ENCODE measurements around the gene CELF5. TPM values are rescaled to one million over a fixed set of nuclear protein-coding genes. Genes with fewer than 3 reads are reported as not detected.

CELF5 gene
- total RNA-seq, 3 donors from 2014 or later (not counting 1 experiment from before 2014, with no cell fraction given): 0.41 to 0.83 TPM; not detected in 1

DNA sequence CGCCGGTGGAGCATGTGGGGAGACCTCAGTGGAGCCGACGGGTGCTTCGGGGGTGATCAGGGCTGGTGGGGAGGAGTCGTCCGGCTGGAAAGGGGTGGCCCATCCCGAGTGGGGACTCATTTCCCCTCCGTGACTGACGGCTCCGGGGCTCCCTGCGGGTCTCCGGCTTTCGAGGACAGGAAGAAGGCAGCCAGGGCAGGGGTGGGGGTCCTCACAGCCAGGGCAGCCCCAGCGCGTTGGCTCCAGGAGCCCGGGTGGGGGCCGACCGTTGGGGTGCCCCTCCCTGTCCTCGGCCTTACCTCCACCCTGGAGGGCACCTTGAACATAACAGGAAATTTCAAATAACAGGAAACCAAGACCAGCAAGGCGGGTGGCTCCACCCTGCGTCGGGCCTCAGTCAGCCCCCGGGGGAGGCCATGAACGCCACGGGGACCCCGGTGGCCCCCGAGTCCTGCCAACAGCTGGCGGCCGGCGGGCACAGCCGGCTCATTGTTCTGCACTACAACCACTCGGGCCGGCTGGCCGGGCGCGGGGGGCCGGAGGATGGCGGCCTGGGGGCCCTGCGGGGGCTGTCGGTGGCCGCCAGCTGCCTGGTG is 46.0 kb upstream of the CELF5 start, which contains the start of gene S1PR4:
TSS of gene S1PR4 (plus strand) at position 393 of the 596 bp plus-strand sequence. CDS start at position 417, 24 bp downstream.
- peaks cover 27 to 46% of the 10 kb centered on the region in 2 donors for H3K4me1 Mint-ChIP-seq
- Histone ChIP-seq H3K27ac (ENCODE audit: low read length) (peak within 1 kb of the TSS; percentile 88), H3K9me3 (ENCODE audit: control insufficient read depth, insufficient read depth, low read length) (no peaks in the 10 kb centered on the region), H3K27me3 (ENCODE audit: control insufficient read depth, insufficient read depth, low read length) (no peaks in the 10 kb centered on the region), H3K4me1 (ENCODE audit: control insufficient read depth, insufficient read depth, low read length) (peaks cover 57% of the 10 kb centered on the region), H3K4me3 (ENCODE audit: low read length) (peak within 1 kb of the TSS; percentile 76), H3K36me3 (ENCODE audit: control insufficient read depth, insufficient read depth, low read length) (peaks cover 12% of the 10 kb centered on the region)
- WGBS (ENCODE audit: insufficient coverage): under 1% methylated on average over 42 of the region's 42 CpGs
- H3K4me3 Mint-ChIP-seq: peak within 1 kb of the TSS; percentile 95
- DNase-seq: peak; percentile 52 to 83
- H3K27me3 Mint-ChIP-seq (ENCODE audit: low read depth in 2 of 2): no peaks in the 10 kb centered on the region
- TF ChIP-seq, protein P1, sequence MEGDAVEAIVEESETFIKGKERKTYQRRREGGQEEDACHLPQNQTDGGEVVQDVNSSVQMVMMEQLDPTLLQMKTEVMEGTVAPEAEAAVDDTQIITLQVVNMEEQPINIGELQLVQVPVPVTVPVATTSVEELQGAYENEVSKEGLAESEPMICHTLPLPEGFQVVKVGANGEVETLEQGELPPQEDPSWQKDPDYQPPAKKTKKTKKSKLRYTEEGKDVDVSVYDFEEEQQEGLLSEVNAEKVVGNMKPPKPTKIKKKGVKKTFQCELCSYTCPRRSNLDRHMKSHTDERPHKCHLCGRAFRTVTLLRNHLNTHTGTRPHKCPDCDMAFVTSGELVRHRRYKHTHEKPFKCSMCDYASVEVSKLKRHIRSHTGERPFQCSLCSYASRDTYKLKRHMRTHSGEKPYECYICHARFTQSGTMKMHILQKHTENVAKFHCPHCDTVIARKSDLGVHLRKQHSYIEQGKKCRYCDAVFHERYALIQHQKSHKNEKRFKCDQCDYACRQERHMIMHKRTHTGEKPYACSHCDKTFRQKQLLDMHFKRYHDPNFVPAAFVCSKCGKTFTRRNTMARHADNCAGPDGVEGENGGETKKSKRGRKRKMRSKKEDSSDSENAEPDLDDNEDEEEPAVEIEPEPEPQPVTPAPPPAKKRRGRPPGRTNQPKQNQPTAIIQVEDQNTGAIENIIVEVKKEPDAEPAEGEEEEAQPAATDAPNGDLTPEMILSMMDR (IDR thresholded peaks at IDR 0.05): no peak
- H3K36me3 Mint-ChIP-seq: no peaks in the 10 kb centered on the region
- peak within 1 kb of the TSS; percentile 90 to 96 for H3K27ac Mint-ChIP-seq
- peak; percentile 54 to 80 (median 70) for ATAC-seq
- no peaks in the 10 kb centered on the region for H3K9me3 Mint-ChIP-seq
- intact Hi-C loops (cut with micrococcal nuclease): loop anchor here (5.0 kb wide), 1 partner anchor 46 kb away; no protein-coding TSS in a partner anchor

DNA sequence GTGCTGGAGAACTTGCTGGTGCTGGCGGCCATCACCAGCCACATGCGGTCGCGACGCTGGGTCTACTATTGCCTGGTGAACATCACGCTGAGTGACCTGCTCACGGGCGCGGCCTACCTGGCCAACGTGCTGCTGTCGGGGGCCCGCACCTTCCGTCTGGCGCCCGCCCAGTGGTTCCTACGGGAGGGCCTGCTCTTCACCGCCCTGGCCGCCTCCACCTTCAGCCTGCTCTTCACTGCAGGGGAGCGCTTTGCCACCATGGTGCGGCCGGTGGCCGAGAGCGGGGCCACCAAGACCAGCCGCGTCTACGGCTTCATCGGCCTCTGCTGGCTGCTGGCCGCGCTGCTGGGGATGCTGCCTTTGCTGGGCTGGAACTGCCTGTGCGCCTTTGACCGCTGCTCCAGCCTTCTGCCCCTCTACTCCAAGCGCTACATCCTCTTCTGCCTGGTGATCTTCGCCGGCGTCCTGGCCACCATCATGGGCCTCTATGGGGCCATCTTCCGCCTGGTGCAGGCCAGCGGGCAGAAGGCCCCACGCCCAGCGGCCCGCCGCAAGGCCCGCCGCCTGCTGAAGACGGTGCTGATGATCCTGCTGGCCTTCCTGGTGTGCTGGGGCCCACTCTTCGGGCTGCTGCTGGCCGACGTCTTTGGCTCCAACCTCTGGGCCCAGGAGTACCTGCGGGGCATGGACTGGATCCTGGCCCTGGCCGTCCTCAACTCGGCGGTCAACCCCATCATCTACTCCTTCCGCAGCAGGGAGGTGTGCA is 45.3 kb upstream of the CELF5 start:
- Mint-ChIP-seq H3K4me3 (peak overlapping the region; percentile 95), H3K27me3 (ENCODE audit: low read depth in 2 of 2) (no peaks in the 10 kb centered on the region), H3K4me1 (peaks cover 32 to 51% of the 10 kb centered on the region in 2 donors), H3K9me3 (no peaks in the 10 kb centered on the region), H3K36me3 (no peaks in the 10 kb centered on the region), H3K27ac (peak overlapping the region; percentile 90 to 96)
- peaks cover 18% of the 10 kb centered on the region for H3K36me3 ChIP-seq (ENCODE audit: control insufficient read depth, insufficient read depth, low read length)
- TF ChIP-seq, protein P1 (IDR thresholded peaks at IDR 0.05): no peak
- peak overlapping the region; percentile 82 for H3K27ac ChIP-seq (ENCODE audit: low read length)
- no peaks in the 10 kb centered on the region for H3K27me3 ChIP-seq (ENCODE audit: control insufficient read depth, insufficient read depth, low read length)
- DNase-seq (peak; percentile 30 to 54), ATAC-seq (peak; percentile 11 to 41 (median 25))
- H3K4me3 ChIP-seq (ENCODE audit: low read length): peak overlapping the region; percentile 76
- H3K4me1 ChIP-seq (ENCODE audit: control insufficient read depth, insufficient read depth, low read length): peaks cover 64% of the 10 kb centered on the region
- under 1% methylated on average over 52 of the region's 52 CpGs for WGBS (ENCODE audit: insufficient coverage)
- no peaks in the 10 kb centered on the region for H3K9me3 ChIP-seq (ENCODE audit: control insufficient read depth, insufficient read depth, low read length)
- intact Hi-C loops (cut with micrococcal nuclease): loop anchor here (5.0 kb wide), 1 partner anchor 47 kb away; no protein-coding TSS in a partner anchor

DNA sequence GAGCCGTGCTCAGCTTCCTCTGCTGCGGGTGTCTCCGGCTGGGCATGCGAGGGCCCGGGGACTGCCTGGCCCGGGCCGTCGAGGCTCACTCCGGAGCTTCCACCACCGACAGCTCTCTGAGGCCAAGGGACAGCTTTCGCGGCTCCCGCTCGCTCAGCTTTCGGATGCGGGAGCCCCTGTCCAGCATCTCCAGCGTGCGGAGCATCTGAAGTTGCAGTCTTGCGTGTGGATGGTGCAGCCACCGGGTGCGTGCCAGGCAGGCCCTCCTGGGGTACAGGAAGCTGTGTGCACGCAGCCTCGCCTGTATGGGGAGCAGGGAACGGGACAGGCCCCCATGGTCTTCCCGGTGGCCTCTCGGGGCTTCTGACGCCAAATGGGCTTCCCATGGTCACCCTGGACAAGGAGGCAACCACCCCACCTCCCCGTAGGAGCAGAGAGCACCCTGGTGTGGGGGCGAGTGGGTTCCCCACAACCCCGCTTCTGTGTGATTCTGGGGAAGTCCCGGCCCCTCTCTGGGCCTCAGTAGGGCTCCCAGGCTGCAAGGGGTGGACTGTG is 44.6 kb upstream of the CELF5 start:
- H3K36me3 Mint-ChIP-seq: no peaks in the 10 kb centered on the region
- WGBS (ENCODE audit: insufficient coverage): under 1% methylated on average over 31 of the region's 31 CpGs
- Histone ChIP-seq H3K36me3 (ENCODE audit: control insufficient read depth, insufficient read depth, low read length) (peaks cover 23% of the 10 kb centered on the region), H3K27me3 (ENCODE audit: control insufficient read depth, insufficient read depth, low read length) (no peaks in the 10 kb centered on the region), H3K4me1 (ENCODE audit: control insufficient read depth, insufficient read depth, low read length) (peaks cover 70% of the 10 kb centered on the region), H3K9me3 (ENCODE audit: control insufficient read depth, insufficient read depth, low read length) (no peaks in the 10 kb centered on the region), H3K4me3 (ENCODE audit: low read length) (peak overlapping the region; percentile 76), H3K27ac (ENCODE audit: low read length) (peak overlapping the region; percentile 82)
- peak; percentile 4 to 34 (median 30) for ATAC-seq
- peaks cover 39 to 58% of the 10 kb centered on the region in 2 donors for H3K4me1 Mint-ChIP-seq
- no peaks in the 10 kb centered on the region for H3K27me3 Mint-ChIP-seq (ENCODE audit: low read depth in 2 of 2)
- H3K4me3 Mint-ChIP-seq: peak overlapping the region; percentile 95
- DNase-seq: peak; percentile 33 to 55
- TF ChIP-seq, protein P1 (IDR thresholded peaks at IDR 0.05): no peak
- H3K27ac Mint-ChIP-seq: peak overlapping the region; percentile 90 to 96
- intact Hi-C loops (cut with micrococcal nuclease): loop anchor here (5.0 to 10.0 kb wide), 3 partner anchors 48 to 255 kb away; no protein-coding TSS in a partner anchor
- H3K9me3 Mint-ChIP-seq: no peaks in the 10 kb centered on the region
